Amniotic stem cell (primary cell): Measurements from ENCODE around the gene CBX2.

Source experiments
- DNase-seq: peaks from one replicate; lab custom pipeline; 2025; lab: John Stamatoyannopoulos, UW

The CBX2 gene

DNA sequence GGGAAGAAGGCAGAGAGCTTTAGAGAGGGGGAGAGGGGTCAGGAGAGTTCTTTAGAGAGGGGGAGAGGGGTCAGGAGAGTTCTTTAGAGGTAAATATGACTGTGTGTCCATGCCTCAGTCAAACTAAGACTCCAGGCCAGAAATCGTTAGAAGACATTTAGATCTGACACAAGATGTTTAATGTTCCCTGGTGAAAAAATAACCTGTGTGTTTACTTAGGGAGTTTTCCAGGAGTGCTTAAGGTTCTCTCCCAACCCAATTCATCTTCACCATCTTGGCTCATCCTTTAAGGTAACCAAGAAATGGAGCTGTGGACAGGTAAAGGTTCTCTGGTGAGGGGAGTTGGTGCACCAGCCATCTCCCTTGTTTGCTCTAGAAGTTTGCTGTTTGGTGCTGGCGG, 51.5 kb downstream of the CBX2 start:
- DNase-seq: no peak

DNA sequence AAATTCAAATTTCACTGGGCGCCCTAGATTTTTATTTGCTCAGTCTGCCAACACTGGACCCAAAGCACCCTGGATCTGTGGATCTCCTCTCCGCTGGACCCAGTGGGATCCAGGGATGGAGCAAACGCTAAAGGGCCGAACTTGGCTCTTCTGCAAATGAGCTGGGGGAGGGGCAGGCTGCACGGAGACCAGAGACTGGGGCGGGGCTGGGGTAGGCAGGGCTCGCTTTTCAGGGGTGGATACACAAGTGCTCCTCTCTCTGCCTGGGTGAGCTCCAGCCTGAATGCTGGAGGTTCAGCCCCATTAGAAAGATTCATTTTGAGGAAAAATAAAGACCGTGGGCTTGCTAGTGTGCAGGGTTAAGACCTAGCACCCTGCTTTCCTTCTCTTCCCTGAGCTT, 52.4 kb downstream of the CBX2 start:
- no peak for DNase-seq

DNA sequence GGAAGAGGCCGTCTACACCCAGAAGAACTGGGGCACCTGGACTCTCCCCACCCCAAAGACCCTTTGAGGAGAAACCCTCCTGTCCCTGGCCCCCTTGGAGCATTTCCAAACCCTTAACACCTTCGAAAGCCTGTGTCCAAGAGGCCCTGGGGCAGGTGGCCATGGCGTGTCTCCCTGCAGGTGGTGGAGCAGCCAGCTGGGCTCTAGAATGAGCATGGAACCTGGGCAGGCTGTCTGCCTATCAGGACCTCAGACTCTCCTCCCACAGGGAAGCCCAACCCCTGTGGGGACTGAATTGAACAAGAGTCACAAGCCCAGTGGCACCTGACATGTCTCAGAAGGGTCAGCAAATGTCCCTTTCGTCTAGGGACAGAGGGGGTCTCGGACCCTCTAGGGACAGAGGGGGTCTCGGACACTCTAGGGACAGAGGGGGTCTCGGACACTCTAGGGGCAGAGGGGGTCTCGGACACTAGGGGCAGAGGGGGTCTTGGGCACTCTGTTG, 52.9 kb downstream of the CBX2 start:
- no peak for DNase-seq

DNA sequence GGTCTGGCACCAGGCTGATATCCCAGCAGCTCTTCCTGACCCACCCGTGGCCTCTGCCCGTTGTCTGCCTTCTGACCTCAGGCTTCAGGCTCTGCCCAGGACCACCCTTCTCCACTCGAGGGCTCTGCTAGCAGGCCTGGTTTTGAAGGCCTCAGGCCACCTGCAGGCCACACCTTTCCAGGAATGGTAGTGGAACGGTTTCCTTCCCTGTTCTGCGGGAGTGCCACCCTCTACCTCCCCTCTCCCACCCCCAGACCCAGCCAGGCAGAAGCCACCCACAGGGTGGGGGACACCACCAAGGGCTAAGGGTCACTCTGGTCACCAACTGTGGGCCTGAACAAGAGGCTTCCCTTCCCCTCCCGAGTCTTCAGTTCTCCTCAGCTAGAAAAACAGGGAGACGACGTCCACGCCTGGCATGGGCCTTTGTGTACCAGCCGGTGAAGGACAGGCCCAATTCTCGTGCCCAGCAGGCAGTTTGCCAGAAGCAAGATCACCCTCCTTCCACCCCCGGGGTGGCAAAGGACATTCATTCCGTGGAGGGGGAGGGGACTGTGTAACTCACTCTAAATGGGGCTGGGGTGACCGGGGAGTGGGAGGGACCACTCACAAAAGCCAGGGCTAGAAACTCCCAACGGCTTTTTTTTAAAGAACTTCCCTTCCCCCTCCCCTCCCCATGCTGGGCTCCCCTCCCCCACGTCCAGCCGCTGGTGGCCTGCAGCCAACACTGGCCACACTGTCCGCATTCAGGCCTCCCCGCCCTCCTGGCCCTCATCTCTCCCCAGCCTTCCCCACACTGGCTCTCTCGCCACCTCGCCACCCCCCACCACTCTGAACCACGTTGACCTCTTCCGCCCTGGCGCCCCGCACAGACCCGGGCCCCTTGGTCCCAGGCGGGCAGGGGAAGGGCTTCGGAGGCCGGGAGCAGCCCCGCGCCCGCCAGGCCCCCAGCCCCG, 53.6 kb downstream of the CBX2 start:
- DNase-seq: no peak

DNA sequence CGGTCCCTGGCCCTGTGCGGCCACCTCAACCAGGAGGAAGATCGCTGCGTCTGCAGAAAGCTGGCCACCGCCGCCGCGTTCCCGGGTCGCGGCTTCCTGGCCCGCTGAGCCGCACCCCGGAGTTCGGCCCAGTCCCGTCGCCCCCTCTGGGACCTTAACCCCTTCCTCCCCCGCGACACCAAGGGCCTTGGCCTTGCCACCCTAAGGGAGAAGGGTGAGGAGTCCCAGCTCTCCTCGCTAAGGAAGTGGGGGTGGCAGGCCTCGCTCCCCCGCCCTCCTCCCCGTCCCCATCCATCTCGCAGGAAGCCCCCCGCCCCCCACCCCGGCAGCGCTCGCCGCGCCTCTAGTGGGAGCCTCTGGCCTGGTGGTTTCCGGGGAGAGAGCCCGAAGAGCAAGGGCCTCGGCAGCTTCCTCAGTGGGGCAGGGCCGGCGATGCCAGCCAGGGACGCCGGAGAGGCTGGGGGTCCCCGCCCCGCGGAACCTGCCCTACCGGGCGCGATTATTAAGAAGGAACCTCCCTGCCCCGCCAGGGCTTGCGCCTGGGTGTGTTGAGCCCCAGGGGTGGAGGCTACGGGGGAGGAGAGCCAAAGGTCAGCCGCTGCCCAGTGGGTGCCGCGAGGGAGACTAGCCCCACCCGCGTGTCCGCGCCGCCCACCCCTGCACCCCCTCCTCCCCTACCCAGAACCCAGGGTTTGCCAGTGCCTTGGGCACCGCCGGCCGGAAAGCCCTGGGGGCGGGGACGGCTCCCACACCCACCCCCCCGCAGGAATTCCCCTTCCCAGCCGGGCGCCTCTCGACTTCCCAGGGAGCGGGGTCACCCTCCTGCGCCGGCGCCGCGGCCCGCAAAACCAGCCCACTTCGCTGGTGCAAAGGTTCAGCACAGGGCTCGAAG, 54.5 kb downstream of the CBX2 start:
- no peak for DNase-seq

DNA sequence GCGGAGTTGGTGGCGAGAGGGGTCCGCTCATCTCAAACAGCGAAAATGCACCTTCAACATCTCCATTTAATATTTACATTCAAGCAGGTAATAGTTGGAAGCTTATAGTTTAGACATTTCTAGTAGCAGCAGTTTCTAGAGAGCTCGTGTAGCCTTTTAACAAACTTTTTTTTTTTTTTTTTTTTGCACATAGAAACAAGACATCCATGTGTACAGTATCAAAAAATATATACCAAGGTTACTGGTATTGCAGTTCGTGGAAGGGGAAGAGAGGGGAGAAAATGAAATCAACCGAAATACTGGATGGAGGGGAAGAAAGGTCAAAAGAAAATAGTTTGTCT, 55.1 kb downstream of the CBX2 start:
- DNase-seq: no peak

DNA sequence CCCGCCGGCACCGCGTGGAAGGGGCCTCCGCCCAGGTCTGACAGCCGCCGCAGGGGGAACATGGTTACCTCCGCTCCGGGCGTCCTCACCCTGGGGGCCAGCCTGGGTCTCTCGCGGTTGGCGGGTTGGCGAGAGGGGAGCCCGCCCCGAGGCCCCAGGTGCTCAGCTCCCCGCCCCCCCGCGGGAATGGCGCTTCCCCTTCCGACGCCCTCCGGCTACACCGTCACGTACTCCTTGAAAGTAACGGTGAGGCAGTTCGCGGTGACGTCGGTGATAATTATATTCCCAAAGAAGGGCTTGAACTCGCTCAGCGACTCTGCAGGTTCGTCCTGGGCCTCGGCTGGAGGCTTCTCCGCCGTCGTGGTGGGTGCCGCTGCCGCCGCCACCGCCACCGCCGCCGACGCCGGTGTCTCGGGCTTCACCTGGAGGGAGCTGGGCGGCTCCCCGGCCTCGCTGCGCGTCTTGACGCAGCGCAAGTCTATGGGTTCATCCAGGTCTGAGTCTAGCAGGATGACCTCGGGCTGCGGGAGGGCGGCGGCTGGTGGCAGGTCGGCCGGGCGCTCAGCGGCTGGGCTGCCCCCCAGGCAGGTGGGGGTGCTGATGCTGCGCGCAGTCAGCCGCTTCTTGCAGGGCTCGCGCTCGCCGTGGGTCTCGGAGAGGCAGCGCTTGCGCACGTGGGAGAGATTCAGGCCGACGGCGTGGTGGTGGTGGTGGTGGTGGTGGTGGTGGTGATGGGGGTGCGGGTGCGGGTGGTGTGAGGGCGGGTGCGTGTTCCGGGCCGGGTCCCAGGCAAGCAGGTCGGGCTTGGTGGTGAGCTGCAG, 56.0 kb downstream of the CBX2 start:
- no peak for DNase-seq

DNA sequence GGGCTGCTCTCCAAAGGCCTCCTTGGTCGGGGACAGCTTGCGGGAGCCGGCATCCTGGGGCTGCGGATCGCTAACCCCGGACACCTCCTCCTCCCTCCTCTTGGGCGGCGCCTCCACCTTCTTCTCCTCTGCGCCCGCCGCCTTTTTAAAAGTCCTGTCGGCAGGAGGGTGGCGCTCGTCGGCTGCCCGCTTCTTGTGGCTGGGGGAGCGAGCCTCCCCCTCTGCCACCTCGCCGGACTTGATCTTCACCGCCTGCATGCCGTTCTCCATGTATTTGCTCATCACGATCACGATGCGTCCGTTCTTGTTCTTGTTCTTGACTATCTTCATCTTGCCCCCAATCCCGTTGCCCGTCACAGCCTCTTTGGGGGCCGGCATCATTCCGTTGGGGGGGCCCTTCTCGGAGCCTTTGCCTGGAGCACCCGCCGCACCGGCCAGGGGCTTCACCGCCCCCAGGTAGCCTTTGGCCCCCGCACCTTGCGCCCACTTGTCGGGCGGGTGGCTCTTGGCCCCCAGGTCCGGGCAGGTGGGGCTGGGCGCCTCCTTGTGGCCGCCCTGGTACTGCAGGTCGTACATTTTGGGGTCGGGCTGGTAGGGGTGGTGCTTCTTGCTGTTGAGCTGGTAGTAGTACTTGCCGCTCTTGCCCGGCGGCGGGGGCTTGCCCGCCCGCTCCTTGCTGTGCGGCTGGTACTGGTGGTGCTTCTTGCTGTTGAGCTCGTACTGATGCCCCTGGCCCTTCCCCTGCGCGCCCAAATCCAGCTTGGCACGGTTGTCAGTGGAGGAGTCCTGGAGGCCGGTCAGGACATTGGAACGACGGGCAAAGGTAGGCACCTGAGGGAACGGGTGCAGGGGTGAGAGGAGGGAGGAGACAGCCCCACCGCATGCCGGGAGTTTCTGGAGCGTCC, 56.9 kb downstream of the CBX2 start:
- DNase-seq: no peak

DNA sequence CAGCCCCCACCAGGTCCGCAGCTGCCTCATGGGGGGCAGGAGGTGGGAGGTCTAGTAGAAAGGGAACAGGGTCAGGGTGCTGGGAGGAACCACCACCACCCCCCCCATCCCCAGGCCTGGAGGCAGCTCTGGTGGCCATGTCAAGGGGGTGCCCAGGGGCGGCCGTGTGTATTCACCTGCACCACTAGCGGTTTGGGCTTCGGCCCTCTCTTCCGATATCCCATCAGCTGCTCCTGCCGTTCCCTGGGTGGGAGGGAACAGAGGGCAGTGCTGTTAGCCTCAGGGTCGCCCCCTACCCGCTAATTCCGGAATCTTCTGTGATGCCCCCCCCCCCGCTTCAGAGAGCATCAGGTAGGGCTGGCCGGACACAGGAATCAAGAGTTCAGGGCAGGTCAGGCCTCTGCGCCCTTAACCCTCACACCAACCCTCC, 57.5 kb downstream of the CBX2 start:
- no peak for DNase-seq

DNA sequence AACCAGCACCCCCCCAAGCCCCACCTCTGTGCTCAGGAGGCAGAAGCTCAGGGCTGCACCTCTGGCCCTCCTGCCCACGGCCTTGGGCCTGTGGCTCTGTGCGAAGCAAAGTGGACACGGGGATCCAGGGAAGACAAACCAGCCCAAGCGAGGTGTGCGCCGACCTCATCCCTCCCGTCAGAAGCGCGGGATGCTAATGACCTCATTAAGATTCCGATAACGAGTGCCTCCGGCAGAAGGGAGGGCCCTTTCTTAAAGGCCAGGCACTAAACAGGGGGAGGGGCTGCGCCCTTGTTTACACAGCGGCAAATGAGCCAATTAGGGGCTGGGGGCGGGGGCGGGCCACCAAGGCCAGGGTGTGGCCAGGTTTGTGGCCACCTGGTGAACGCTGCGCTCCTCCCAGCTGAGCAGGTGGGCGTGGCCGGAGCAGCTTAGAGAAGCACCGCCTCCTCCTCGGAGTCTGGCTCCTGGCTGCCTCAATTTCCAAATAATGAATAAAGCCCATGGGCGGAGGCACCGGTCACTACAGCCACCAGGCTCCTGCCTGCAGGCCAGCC, 58.1 kb downstream of the CBX2 start:
- DNase-seq: no peak

DNA sequence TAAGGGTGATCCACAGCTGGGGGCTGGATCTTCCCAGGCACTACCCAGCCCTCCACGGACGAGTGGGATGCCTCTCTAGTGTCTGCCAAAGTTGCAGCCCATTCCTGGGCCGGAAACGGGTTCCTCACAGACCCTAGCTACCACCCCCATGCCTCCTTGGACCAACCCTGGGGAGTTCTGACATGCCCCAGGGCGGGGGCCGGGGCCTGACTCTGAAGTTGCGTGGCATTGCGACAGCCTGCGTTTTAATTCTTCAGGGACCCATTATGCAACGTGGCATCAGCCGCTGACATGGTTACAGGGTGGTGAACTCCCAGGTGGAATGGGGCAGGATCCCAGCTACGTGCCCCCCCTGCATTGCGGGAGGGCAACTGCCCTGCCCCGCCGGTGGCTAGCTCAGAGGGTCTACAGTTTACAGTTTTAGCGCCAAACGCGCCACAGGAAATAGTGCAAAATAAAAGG, 58.6 kb downstream of the CBX2 start:
- no peak for DNase-seq

DNA sequence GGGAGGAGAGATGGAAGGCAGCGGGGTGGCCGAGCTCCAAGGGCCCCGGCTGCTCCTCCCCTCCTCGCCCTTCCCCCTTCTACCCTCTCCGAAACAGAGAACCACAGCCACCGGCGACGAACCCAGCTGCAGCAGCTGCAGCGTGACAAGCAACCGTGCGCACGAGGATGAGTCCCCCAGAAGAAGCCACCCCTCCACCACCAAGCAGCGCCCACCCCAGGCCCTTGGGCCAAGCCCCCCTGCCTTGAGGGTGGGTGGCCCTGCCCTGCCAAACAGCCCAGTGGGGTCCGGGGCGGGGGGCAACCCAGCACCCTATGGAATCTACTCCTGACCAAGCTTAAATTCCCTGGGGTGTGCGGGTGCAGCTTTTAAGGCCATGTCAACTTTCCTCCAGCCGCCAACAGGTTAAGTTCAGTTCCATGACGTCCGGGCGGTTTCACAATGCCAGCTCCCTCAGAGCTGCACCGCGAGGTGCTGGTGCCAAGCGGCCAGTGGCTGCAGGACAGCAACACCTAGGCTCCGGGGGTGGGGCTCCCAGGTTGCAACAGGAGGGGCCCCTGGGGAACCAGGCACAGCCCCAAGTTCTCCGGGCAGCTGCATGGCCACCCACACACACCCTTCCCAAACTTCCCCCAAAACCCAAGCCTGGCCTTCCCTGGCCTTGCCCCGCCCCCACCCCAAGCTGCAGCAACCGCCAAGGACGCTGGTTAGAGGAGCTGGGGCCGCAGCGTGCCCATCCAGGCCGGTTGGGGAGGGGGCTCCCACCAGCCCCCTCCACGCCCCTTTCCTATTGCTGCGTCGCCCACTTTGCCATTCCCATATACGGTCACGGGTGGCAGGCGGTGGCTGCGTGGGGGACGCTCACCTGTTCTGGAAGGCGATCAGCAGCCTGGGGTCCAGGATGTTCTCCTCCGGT, 59.3 kb downstream of the CBX2 start:
- no peak for DNase-seq
